Measurements from ENCODE around the gene TNNC1.

The TNNC1 gene

GRCh38 chr3:52451237-52452083 is 2.4 kb downstream of the TNNC1 start:
- H3K4me3 ChIP-seq (ENCODE audit: low read depth, low read length): no peak overlapping the region
- no peak for DNase-seq (ENCODE audit: low read depth)
- TF ChIP-seq CTCF (IDR thresholded peaks at IDR 0.05; ENCODE audit: low read depth, low read length, missing control alignments): peak; percentile 30

- H3K4me3 ChIP-seq (ENCODE audit: low read depth, low read length): no peak overlapping the region
- no peak for TF ChIP-seq CTCF (IDR thresholded peaks at IDR 0.05; ENCODE audit: low read depth, low read length, missing control alignments)
- no peak for DNase-seq (ENCODE audit: low read depth)
These were observed 3.2 kb downstream of the TNNC1 start for GRCh38 chr3:52450489-52451236.

- H3K4me3 ChIP-seq (ENCODE audit: low read depth, low read length): no peak overlapping the region
- TF ChIP-seq CTCF (IDR thresholded peaks at IDR 0.05; ENCODE audit: low read depth, low read length, missing control alignments): no peak
- no peak for DNase-seq (ENCODE audit: low read depth)
These were observed 6.1 kb downstream of the TNNC1 start for GRCh38 chr3:52447512-52448355.

GRCh38 chr3:52446631-52447511 is 7.0 kb downstream of the TNNC1 start:
- no peak overlapping the region for H3K4me3 ChIP-seq (ENCODE audit: low read depth, low read length)
- peak; percentile 100 for TF ChIP-seq CTCF (IDR thresholded peaks at IDR 0.05; ENCODE audit: low read depth, low read length, missing control alignments)
- DNase-seq (ENCODE audit: low read depth): no peak

GRCh38 chr3:52446042-52446441 is 7.8 kb downstream of the TNNC1 start:
- no peak for TF ChIP-seq CTCF (IDR thresholded peaks at IDR 0.05; ENCODE audit: low read depth, low read length, missing control alignments)
- no peak for DNase-seq (ENCODE audit: low read depth)
- H3K4me3 ChIP-seq (ENCODE audit: low read depth, low read length): no peak overlapping the region
